Measurements from ENCODE around the gene ADAMTS10. TPM values are rescaled to one million over a fixed set of nuclear protein-coding genes. Genes with fewer than 3 reads are reported as not detected.
A peak's percentile ranks its signal among the peaks of the same experiment; 100 is the strongest.
"Not testable (repeated sequence)": the region's sequence is repeated elsewhere in the genome, so short reads cannot be mapped to it uniquely, and the experiment has no call there.

ADAMTS10 gene
- total RNA-seq, 1 donor from 2014 or later, result 24.8 TPM

DNA sequence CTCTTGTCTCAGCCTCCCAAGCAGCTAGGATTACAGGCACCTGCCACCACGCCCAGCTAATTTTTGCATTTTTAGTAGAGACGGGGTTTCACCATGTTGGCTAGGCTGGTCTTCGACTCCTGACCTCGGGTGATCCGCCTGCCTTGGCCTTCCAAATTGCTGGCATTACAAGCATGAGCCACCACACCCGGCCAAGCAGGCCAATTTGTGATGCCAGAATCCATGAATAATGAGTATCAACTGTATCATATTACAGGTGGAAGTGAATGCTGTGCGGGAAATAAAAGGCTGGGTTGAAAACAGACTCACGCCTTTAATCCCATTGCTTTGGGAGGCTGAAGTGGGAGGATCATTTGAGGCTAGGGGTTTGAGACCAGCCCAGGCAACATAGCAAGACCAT lies 16.3 kb upstream of the ADAMTS10 start:
- no peak for DNase-seq

DNA sequence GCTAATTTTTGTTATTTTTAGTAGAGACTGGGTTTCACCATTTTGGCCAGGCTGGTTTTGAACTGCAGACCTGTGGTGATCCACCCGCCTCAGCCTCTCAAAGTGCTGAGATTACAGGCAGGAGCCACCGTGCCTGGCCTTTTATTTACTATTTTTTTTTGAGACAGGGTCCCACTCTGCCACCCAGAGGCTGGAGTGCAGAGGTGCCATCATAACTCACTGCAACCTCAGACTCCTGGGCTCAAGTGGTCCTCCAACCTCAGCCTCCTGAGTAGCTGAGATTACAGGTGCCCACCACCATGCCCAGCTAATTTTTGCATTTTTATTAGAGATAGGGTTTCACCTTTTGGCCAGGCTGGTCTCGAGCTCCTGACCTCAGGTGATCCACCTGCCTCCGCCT lies 12.4 kb upstream of the ADAMTS10 start:
- DNase-seq, result not testable (repeated sequence)

DNA sequence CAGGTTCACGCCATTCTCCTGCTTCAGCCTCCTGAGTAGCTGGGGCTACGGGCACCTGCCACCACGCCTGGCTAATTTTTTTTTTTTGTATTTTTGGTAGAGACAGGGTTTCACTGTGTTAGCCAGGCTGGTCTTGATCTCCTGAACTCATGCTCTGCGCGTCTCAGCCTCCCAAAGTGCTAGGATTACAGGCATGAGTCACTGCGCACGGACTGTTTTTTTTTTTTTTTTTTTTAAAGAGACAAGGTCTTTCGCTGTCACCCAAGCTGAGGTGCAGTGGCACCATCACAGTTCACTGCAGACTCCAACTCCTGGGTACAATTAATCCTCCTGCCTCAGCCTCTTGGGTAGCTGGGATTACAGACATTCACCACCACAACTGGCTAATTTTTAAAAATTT lies 8.2 kb upstream of the ADAMTS10 start:
- DNase-seq, result no peak

DNA sequence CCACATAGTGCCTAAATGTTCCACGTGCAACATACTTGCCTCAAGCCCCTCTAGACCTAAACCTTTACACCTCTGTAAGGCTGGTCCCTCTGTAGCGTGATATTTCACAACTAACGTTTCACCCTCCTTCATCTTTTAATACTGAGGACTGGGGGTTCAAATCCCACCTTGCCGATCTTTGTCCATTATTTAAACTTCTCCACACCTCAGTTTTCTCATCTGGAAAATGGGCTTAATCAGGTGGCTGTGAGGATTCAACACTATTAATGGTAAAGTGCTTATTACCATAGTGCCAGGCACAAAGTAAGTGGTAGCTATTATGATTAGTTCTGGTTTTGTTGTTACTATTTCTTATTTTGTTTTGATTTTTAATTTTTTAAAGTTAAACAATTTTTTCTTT lies 7.5 kb upstream of the ADAMTS10 start:
- no peak for DNase-seq

DNA sequence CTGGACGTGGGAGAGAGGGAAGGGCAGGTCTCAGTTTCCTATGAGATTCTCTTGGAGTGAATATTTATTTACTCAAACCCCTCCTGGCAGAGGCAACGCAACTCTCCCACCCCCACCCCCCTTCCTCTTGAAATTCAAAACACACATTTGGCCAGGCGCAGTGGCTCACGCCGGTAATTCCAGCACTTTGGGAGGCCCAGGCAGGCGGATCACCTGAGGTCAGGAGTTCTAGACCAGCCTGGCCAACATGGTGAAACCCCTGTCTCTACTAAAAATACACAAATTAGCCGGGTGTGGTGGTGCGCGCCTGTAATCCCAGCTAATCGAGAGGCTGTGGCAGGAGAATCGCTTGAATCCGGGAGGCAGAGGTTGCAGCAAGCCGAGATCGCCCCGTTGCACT lies 6.8 kb upstream of the ADAMTS10 start:
- DNase-seq, result not testable (repeated sequence)

DNA sequence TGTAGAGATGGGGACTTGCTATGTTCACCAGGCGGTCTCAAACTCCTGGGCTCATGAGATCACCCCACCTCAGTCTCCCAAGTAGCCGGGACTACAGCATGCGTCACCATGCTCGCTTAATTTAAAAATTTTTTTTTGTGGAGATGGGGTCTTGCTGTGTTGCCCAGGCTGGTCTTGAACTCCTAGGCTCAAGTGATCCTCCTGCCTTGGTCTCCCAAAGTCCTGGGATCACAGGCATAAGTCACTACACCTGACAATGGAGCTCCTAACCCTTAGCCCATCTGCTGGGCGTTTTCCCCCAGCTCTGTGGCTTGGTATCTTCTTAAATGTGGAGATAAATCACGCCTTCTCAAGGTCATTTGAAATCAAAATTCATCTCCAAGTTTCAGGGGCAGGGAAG lies 6.3 kb upstream of the ADAMTS10 start:
- no peak for DNase-seq

DNA sequence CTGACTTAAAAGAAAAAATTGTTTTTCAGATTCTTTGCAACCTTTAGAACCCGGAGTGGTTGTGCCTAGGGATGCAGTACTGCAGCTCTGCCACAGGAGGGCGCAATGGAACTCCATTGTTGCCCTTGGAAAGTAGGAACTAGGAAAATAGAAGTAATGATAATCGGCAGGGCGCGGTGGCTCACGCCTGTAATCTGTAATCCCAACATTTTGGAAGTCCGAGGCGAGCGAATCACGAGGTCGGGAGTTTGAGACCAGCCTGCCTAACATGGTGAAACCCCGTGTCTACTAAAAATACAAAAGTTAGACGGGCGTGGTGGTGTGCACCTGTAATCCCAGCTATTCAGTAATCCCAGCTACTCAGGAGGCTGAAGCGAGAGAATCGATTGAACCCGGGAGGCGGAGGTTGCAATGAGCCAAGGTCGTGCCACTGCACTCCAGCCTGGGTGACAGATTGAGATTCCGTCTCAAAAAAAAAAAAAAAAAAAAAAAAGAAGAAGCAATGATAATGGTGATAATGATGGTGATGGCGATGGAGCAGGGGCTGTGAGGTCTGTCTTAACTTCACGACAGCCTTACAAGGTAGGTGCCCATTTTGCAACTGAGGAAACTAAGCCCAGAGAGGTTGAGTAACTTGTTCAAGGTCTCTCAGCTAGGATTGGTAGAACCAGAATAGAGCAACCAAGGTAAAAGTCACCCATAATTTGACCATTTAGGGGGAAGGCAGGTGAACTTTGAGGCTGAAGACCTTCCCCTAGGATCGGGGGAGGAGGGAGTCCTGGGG lies 5.5 kb upstream of the ADAMTS10 start:
- DNase-seq, result peak; percentile 64

DNA sequence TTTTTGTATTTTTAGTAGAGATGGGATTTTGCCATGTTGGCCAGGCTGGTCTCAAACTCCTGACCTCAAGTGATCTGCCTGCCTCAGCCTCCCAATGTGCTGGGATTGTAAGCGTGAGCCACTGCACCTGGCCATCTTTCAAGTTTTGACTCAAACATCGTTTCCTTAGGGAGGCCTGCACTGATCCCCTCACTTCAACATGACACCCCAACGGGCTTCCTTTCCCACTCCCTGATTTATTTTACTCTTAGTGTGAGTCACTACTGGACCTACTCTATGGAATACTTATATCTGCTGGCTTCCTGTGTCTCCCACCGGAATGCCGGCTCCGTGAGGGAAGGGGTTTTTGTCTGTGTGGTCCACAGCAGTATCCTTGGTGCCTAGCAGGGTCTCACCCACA lies 4.5 kb upstream of the ADAMTS10 start:
- DNase-seq, result no peak

DNA sequence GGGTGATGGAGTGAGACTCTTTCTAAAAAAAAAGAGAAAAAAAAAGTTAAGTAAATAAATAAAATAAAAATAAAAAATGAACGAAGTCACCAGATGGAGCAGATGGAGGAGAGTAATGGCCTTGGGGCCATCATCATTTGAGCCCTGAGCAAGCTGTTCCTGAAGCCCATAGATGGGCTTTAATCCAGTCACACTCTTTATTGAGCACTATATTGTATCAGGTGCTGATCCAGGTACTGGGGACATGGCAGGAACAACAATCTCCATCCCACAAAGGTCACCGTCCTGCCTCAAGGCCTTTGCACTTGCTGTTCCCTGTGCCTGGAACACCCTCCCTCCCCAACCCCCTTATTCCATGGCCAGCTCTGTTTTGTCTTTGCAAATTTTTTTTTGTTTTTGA lies 3.9 kb upstream of the ADAMTS10 start:
- no peak for DNase-seq

DNA sequence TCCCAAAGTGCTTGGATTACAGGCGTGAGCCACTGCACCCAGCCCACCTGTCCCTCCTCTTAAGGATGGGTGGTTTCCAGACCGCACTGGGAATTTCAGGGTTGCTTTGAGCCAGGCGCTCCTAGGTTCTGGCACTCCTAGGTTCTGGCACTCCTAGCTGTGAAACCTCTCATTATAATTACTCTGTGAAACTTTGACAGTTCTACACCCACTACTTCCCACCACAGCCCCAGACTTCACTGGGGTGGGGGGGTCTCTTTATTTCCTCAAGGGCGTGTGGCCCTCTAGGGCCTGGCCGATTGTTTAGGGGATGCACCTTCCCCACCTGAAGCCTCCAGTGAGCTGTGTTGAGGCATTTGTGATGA lies 2.3 kb upstream of the ADAMTS10 start:
- no peak for DNase-seq

DNA sequence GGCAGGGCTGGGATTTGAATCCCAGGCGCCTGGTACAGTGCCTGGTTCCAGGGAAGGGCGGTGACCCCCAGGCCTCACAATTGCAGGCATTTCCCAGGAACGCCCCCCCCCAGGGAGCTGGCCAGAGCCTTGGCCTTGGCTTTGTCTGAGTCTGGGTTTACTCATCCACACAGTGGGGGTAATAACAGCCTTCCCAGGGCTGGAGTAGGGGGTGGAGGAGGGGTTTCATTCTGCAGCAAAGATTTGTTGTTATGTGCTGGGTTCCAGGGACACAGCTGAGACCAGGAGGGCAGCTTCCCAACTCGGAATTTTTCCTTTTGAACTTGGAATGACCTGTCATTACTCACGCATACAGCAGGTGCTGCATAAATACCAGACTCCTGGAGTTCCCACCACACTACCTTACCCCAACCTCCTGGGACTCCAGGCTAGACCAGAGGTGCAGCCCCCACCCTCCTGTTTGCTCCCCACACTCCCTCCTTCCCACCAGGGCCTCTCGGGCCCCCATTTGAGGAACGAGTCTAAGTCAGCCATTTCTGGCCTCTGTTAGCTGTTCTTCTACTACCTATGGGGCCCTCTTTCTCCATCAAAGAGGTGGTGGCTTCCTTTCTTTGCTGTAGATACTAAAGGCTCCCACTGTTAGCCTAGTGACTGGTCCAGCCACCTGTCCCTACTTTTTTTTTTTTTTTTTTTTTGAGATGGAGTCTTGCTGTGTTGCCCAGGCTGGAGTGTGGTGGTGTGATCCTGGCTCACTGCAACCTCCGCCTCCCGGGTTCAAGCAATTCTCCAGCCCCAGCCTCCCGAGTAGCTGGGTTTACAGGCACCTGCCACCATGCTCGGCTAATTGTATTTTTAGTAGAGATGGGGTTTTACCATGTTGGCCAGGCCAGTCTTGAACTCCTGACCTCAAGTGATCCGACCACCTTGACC lies 1.6 kb upstream of the ADAMTS10 start:
- DNase-seq, result peak; percentile 61

DNA sequence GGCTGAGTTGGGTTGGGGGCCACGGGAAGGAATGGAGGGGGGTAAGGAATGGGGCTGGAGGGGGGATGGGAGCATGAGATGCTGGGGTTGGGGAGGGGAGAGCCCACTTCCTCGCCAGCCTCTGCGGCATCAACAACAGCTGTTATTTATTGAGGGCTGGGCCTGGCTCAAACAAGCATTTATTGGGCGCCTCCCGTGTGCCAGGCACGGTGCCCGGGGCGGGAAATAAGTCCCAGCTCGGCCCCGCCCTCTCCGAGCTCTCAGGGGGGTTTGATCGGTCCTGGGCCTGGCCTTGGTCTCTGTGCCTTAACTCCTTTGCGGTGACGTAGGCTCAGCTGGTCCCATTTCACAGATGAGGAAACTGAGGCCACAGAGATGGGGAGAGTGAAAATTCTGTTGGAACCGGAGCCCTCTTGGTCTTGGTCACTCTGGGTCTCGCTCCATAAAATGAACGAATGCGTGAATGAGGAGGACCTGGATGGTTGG lies 919 bp upstream of the ADAMTS10 start:
- DNase-seq, result peak; percentile 38

DNA sequence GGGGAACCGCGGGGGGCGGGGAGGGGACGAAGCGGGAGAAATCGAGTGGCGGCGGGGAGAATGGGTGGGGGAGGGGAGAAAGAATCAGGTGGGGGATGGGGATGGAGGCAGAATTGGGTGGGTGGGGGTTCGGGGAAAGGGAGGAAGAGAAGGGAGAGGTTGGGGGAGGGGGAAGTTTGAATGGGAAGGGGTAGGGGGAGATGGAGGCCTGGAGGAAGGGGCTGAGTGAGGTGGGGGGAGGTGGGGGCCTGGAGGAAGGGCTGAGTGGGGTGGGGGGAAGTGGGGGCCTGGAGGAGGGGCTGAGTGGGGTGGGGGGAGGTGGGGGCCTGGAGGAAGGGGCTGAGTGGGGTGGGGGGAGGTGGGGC lies 403 bp upstream of the ADAMTS10 start:
- DNase-seq, result no peak

DNA sequence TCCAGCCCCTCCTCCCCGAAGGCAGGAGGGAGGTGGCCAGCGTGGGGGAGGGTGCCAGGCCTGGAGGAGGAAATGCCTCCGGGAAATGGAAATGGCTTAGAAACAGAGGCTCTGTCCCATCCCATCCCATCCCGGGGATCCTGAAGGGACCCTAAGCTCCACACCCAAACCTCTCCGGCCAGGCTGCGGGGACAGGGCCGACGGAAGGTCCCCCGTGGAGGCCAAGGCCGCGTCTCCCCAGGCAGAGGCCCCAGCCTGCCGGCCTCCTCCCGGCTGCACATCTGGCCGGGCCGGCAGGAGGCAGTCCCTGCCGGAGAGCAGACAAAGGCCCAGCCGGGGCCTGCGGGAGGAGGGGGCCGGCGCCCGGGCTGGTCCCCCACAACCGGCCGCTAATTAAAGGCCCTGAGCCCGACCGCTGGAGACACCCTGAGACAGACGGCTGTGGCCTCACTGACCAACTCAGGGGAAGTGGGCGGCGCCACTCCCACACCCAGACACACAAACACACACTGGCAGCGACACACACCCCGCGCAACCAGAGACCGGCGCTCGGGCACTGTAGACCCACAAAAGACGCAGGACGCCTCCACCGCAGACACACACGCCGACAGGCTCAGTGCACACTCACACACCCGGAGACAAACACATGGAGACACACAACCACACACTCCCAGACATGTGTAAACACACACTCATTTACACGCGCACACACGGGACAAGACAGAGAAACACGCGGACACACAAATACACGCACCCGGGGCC lies 1.1 kb downstream of the ADAMTS10 start:
- DNase-seq, result peak; percentile 61

DNA sequence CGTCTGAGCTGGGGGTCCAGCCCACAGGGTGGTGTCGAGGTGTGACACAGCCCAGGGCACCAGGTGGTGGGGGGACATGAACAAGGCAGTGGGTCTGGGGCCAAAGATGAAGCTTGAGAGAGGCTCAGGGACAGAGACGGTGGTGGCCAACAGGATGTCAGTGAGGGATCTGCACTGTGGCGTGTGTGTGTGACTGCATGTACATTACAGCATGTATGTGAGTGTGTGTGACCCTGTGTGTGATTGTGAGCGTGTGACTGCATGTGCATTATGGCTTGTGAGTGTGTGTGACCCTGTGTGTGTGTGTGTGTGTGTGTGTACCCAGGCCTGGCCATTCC lies 1.6 kb downstream of the ADAMTS10 start:
- DNase-seq, result no peak

DNA sequence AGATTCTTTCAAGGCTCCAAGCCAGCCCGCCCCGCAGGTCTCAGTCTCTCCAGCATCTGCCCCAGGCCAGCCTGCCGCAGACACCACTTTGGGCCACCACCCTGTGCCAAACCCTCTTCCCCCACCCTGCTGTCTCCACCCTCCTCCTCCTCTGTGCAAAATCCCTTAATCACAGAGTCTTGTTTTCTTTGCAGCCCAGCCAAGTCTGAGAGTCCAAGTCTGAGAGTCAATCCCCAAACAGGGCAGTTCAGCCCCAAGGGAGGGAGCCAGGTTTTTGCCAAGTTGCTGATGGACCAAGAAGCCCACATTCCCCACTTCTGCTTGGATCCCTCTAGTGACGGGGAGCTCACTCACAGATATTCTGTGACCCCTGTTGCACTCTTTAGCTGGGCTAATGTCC lies 3.1 kb downstream of the ADAMTS10 start:
- DNase-seq, result no peak

DNA sequence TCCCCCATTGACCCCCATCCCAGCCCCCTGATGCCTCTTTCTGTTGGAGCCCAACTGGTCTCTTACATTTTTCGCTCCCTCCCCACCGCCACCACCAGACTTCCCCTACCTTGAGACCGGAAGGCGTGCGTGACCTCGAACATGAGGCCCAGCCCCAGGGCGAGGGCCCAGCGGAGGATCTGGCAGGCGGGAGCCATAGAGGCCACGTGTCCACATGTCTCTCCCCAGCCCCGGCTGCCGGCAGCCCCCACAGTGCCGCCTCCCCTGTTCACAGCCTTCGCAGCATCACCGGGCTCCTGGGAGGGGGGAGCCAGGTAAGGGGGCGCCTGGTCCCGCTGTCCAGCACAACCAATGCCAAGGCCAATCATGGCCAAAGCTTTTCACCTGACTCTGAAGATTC lies 5.0 kb downstream of the ADAMTS10 start:
- DNase-seq, result no peak

DNA sequence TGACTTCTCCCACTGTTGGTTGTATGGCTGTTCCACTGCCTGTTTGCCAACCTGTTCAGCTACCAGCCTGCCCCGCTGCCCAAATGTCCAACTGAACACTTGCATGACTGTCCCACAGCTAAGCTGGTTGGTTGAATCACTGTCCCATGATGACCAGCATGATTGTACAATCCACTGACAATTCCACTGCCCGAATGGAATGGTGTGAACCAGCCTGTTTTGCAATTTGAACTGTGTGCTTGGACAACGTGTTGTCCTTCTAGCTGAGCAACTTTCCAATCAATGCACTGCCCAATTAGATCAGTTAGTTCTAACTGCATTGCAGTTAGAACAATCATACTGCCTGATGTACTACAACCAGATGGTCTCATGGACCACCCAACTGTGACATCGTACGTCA lies 8.7 kb downstream of the ADAMTS10 start:
- DNase-seq, result no peak

DNA sequence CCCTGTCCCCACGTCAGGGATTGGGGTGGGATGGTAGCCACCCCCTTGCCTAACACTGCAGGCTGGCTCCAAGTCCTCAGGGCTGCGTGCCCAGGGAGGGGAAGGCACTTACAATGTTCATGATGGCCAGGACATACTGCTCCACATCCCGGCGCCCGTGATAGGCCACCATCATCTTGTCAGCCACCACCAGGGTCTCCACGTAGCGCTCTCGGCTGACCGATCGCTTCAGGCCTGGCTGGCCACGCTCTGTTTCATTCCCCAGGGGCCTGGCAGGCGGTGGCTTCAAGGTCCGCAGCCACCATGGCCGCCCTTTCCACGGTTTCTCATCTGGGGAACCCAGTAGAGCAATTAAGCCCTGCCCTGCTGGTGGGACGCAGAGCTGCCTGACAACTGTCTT lies 9.7 kb downstream of the ADAMTS10 start:
- DNase-seq, result no peak

DNA sequence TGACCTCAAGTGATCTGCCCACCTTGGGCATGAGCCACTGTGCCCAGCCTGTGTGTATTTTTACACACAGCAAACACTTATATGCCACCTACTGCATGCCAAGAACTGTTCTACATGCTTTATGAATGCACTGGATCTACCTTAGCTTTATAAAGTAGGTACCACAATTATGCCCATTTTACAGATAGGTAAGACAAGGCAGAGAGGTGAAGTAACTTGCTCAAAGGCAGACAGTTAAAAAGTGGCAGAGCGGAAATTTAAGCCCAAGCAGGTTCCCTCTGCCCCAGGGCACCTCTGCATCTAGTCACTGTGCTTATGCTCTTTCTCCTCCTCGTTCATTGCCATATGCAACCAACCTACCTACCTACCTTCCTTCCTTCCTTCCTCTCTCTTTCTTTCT lies 10.5 kb downstream of the ADAMTS10 start:
- no peak for DNase-seq

DNA sequence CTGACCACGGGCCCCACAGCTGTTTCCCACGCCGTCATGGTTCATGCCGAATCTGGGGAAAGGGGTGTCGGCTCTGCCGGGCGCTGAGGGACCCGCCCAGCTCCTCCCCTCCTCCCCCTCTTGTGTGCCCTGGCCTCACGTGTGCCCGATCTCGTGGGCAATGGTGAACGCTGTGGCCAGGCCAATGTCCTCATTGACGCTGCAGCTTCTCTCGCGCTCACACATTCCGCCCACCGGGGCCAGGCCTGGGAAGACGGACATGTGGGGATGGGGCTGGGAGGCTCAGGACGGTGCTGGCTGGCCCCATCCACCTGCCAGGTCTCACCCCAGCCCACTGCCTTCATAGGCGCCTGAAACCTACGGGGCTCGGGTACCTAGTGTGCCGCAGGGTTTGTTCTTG lies 14.3 kb downstream of the ADAMTS10 start:
- DNase-seq, result no peak

DNA sequence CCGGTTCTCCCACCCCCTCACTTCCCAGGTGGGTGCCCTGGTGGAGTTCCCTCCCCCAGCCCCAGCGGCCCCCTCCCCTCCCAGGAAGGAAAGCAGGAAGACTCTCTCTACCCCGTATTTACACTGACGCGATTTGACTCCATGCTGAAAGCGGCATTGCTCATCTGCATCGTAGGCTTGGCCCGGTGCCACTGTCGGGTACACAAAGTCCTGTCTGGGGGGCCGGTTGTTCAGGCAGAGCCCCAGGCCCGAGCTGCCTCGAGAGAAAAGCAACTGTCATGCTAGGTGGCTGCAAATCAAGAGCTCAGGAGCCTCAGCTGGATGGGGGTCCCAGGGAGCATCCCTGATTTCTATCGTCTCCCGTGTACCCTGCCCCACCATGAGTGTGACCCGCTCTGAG lies 14.9 kb downstream of the ADAMTS10 start:
- no peak for DNase-seq

DNA sequence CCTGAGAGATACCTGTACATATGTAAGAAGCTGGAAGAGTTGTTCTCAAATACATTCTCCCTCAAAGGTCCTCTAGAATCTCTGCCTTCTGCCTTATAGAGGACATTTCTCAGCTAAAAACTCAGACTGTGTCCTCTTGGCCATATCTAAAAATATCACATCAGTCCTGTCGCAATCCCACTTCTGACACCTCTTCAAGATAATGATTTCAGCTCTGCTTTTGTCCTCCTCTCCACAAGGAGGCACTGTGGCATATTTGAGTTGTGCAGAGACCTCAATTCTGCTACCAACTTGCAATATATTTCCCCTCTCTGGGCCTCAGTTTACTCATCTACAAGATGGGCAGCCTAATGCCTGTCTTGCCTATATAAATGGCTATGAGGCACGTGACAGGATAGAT lies 16.6 kb downstream of the ADAMTS10 start:
- DNase-seq, result no peak

Data from tongue (tissue), 2 donors.